ENCODE results near the gene MYL7.

The MYL7 gene

DNA sequence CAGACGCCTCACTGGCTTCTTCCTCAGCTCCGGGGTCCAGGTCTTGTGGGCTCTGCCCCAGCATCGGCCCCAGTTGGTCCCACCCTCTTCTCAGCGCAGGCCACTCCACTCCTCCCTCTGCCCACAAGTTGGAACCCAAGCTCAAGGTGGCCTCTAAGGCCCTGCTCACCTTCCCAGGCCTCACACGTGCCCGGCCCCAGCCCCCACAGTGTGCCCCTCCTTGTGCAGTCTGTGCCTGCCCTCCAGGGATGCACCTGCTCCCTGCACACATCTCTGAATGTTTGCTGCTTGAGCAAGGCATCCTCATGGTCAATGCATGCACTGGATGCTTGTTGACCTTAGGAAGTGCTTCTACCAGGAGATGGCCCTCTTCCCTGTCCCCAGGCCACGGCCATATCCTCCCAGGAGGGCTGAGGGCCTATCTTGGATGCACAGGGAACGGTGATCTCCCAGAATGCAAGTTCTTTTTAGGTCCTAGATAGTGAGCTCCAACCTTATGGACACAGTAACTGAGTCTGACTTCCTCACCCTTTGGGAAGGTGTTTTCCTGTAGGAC is 44.7 kb downstream of the MYL7 start:
- peaks cover under 1% of the 10 kb centered on the region for H3K27me3 ChIP-seq
- no peaks in the 10 kb centered on the region for H3K4me1 ChIP-seq (ENCODE audit: control insufficient read depth in 1 of 2, insufficient read depth in 1 of 2, low read depth in 1 of 2, low read length in 1 of 2)
- H3K4me3 ChIP-seq (ENCODE audit: low read depth in 1 of 2, low read length in 1 of 2): no peak overlapping the region
- TF ChIP-seq, protein P1, sequence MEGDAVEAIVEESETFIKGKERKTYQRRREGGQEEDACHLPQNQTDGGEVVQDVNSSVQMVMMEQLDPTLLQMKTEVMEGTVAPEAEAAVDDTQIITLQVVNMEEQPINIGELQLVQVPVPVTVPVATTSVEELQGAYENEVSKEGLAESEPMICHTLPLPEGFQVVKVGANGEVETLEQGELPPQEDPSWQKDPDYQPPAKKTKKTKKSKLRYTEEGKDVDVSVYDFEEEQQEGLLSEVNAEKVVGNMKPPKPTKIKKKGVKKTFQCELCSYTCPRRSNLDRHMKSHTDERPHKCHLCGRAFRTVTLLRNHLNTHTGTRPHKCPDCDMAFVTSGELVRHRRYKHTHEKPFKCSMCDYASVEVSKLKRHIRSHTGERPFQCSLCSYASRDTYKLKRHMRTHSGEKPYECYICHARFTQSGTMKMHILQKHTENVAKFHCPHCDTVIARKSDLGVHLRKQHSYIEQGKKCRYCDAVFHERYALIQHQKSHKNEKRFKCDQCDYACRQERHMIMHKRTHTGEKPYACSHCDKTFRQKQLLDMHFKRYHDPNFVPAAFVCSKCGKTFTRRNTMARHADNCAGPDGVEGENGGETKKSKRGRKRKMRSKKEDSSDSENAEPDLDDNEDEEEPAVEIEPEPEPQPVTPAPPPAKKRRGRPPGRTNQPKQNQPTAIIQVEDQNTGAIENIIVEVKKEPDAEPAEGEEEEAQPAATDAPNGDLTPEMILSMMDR (IDR thresholded peaks at IDR 0.05): no peak
- no peaks in the 10 kb centered on the region for H3K9me3 ChIP-seq
- H3K27ac ChIP-seq: no peak overlapping the region
- no peaks in the 10 kb centered on the region for H3K36me3 ChIP-seq

- TF ChIP-seq, protein P1 (IDR thresholded peaks at IDR 0.05): no peak
- H3K9me3 ChIP-seq: no peaks in the 10 kb centered on the region
- H3K4me1 ChIP-seq (ENCODE audit: control insufficient read depth in 1 of 2, insufficient read depth in 1 of 2, low read depth in 1 of 2, low read length in 1 of 2): no peaks in the 10 kb centered on the region
- peaks cover 1% of the 10 kb centered on the region for H3K27me3 ChIP-seq
- H3K27ac ChIP-seq: no peak overlapping the region
- H3K36me3 ChIP-seq: no peaks in the 10 kb centered on the region
- no peak overlapping the region for H3K4me3 ChIP-seq (ENCODE audit: low read depth in 1 of 2, low read length in 1 of 2)
Measured at GRCh38 chr7:44095781-44096180, 45.4 kb downstream of the MYL7 start.

GRCh38 chr7:44094883-44095592 is 46.1 kb downstream of the MYL7 start:
- no peaks in the 10 kb centered on the region for H3K4me1 ChIP-seq (ENCODE audit: control insufficient read depth in 1 of 2, insufficient read depth in 1 of 2, low read depth in 1 of 2, low read length in 1 of 2)
- H3K4me3 ChIP-seq (ENCODE audit: low read depth in 1 of 2, low read length in 1 of 2): no peak overlapping the region
- H3K9me3 ChIP-seq: no peaks in the 10 kb centered on the region
- no peak overlapping the region for H3K27ac ChIP-seq
- no peaks in the 10 kb centered on the region for H3K36me3 ChIP-seq
- TF ChIP-seq, protein P1 (IDR thresholded peaks at IDR 0.05): no peak
- peaks cover 4% of the 10 kb centered on the region for H3K27me3 ChIP-seq

DNA sequence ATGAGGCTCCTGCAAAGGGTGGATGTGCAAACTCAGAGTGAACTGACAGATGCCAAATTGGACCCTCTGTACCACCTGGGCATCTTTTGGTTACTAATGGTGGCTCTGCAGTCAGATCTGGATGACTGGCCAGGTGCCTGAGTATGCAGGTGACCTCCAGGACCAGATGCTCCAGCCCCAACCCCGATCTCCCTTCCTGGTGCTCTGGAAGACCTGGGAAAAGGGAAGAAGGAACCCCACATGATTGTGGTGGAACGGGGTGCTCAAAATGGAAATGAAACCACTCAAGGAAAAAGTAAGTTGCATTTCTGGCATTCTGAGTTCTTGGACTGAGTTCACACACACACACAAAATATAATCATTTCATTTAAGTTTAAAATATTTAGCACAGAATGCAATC is 46.8 kb downstream of the MYL7 start:
- Histone ChIP-seq H3K27ac (no peak overlapping the region), H3K9me3 (no peaks in the 10 kb centered on the region), H3K36me3 (no peaks in the 10 kb centered on the region), H3K4me3 (ENCODE audit: low read depth in 1 of 2, low read length in 1 of 2) (no peak overlapping the region), H3K27me3 (peaks cover 4% of the 10 kb centered on the region), H3K4me1 (ENCODE audit: control insufficient read depth in 1 of 2, insufficient read depth in 1 of 2, low read depth in 1 of 2, low read length in 1 of 2) (no peaks in the 10 kb centered on the region)
- TF ChIP-seq, protein P1 (IDR thresholded peaks at IDR 0.05): no peak

DNA sequence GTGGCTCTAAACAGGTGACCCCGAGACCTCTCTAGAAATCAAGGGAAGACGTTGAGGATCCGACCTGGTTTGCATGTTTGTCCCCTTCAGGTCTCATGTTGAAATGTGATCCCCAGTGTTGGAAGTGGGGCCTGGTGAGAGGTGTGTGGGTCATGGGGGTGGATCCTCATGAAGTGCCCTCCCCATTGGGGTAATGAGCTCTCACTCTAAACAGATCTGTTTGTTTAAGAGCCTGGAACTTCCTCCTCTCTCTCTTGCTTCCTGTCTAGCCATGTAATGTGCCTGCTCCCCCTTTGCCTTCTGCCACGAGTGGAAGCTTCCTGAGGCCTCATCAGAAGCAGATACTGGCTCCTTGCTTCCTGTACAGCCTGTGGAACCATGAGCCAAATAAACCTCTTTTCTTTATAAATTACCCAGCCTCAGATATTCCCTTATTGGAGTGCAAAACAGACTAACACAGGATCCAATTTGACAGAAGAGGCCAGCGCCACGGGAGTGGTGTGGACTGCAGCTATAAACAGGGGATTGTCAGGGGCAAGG is 48.0 kb downstream of the MYL7 start:
- H3K27me3 ChIP-seq: peaks cover 4% of the 10 kb centered on the region
- H3K27ac ChIP-seq: no peak overlapping the region
- no peaks in the 10 kb centered on the region for H3K4me1 ChIP-seq (ENCODE audit: control insufficient read depth in 1 of 2, insufficient read depth in 1 of 2, low read depth in 1 of 2, low read length in 1 of 2)
- H3K9me3 ChIP-seq: no peaks in the 10 kb centered on the region
- no peak overlapping the region for H3K4me3 ChIP-seq (ENCODE audit: low read depth in 1 of 2, low read length in 1 of 2)
- TF ChIP-seq, protein P1 (IDR thresholded peaks at IDR 0.05): no peak
- H3K36me3 ChIP-seq: no peaks in the 10 kb centered on the region

Measured in neutrophil (primary cell).